Osteocyte (in vitro differentiated cells): Measurements from ENCODE around the gene CDCA4. TPM values are rescaled to one million over a fixed set of nuclear protein-coding genes. Genes with fewer than 3 reads are reported as not detected.

Source experiments
- DNase-seq: peaks from one replicate; pipeline ENCODE4 v3.0.0; 2021; ENCODE audit warnings: mixed read lengths; ENCODE audit not compliant: unreplicated experiment; ENCODE audit errors: extremely low spot score
- H3K27ac Mint-ChIP-seq: one replicate; pipeline ENCODE4 v1.8.0; 2021; ENCODE audit warnings: mild to moderate bottlenecking, mixed read lengths; ENCODE audit not compliant: unreplicated experiment
- H3K27me3 Mint-ChIP-seq: one replicate; pipeline ENCODE4 v1.8.0; 2021; ENCODE audit warnings: mixed read lengths; ENCODE audit not compliant: unreplicated experiment
- H3K36me3 Mint-ChIP-seq: one replicate; pipeline ENCODE4 v1.8.0; 2021; ENCODE audit warnings: mixed read lengths; ENCODE audit not compliant: unreplicated experiment
- H3K4me1 Mint-ChIP-seq: one replicate; pipeline ENCODE4 v1.8.0; 2021; ENCODE audit warnings: mixed read lengths; ENCODE audit not compliant: unreplicated experiment
- H3K4me3 Mint-ChIP-seq: one replicate; pipeline ENCODE4 v1.8.0; 2021; ENCODE audit warnings: mild to moderate bottlenecking, moderate library complexity, mixed read lengths; ENCODE audit not compliant: unreplicated experiment
- H3K9me3 Mint-ChIP-seq: one replicate; pipeline ENCODE4 v1.8.0; 2021; ENCODE audit warnings: mixed read lengths; ENCODE audit not compliant: unreplicated experiment
- total RNA-seq: library from RNA; stranded (reverse); gene quantifications from 2 replicates; pipeline ENCODE4 v1.2.1, GENCODE V29; 2021
- TF ChIP-seq, protein P1 (sequence below): fragments of 200-600 bp; sonication (generic); IDR thresholded peaks from 2 replicates; pipeline ENCODE4 v1.5.0; 2021; ENCODE audit warnings: antibody characterized with exemption, mild to moderate bottlenecking, moderate library complexity

CDCA4 gene
- total RNA-seq, 1 donor from 2014 or later = 14.6 TPM

DNA sequence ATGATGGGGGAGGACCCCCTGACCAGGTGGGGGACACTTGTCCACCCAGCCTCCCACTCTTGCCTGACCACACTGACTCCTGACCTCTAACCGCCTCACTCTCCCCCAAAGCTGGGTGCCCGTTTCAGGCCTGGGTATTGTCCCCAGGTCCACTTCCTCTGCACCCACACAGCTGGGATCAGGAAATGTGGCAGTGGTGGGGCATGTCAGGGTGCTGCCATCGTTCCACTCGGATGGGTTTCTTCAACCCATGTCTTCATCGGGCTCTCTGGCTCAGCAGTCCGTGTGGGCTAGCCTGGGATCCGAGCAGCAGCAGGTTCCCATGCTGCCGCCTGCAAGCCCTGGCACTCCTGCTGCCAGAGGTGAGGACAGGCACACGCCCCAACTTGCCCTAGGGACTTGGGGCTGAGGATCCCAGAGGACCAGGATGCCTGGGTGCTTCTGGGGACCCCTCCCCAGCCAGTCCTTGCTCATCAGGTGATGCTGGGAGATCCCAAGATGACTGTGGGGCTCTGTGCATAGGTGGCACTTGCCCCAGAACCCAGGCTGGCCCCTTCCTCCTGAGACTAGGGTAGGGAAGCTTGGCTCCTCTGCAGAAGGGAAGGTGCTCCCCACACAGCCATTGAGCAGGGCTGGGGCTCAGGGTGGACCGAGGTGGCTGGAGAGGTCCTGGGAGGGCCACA is 38.2 kb downstream of the CDCA4 start:
- DNase-seq = no peak
- Mint-ChIP-seq H3K27ac (no peak overlapping the region), H3K4me1 (peaks cover 17% of the 10 kb centered on the region), H3K4me3 (no peak overlapping the region), H3K27me3 (no peaks in the 10 kb centered on the region), H3K36me3 (no peaks in the 10 kb centered on the region), H3K9me3 (no peaks in the 10 kb centered on the region)
- TF ChIP-seq, protein P1, sequence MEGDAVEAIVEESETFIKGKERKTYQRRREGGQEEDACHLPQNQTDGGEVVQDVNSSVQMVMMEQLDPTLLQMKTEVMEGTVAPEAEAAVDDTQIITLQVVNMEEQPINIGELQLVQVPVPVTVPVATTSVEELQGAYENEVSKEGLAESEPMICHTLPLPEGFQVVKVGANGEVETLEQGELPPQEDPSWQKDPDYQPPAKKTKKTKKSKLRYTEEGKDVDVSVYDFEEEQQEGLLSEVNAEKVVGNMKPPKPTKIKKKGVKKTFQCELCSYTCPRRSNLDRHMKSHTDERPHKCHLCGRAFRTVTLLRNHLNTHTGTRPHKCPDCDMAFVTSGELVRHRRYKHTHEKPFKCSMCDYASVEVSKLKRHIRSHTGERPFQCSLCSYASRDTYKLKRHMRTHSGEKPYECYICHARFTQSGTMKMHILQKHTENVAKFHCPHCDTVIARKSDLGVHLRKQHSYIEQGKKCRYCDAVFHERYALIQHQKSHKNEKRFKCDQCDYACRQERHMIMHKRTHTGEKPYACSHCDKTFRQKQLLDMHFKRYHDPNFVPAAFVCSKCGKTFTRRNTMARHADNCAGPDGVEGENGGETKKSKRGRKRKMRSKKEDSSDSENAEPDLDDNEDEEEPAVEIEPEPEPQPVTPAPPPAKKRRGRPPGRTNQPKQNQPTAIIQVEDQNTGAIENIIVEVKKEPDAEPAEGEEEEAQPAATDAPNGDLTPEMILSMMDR = no peak

DNA sequence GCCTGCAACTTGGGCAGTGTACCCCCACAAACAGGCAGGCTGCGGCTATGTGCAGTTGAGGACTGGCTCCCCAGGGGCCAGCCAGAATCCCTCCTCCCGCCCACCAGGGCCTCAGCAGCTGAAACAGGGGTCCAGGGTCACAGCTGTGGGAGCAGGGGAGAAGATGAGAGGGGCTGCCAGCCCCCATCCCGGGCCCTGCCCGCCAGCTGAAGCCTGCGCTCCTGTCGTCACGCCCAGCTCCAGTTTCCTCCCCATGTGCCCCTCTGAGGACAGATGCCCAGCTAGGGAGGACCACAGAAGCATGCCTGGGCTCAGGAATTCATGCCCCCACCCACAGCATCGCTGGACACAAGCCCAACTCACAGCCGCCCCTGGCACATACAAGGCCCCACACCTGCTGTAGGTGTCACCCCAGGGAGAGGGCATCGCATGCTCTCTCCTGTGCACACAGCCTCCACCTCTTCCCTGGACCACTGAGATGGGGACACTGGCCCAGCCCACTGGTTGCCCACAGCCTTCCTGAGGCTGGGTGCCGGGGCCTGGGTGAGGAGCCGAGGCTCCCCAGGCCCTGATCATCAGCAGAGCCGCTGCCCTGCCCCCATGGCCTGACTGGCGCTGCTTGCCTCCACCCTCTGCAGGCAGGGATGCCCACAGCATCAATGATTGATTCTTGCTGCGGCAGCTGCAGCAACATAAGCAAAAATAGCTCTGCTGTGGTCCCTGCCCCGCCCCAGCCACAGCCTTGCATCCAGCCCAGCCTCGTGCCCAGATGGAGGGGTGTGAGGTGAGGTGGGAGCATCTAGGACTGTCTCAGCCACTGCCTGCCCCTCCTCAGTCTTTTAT is 39.0 kb downstream of the CDCA4 start:
- Mint-ChIP-seq H3K9me3 (no peaks in the 10 kb centered on the region), H3K4me3 (no peak overlapping the region), H3K27ac (no peak overlapping the region), H3K36me3 (no peaks in the 10 kb centered on the region), H3K4me1 (peaks cover 21% of the 10 kb centered on the region), H3K27me3 (no peaks in the 10 kb centered on the region)
- TF ChIP-seq, protein P1 = no peak
- peak; percentile 81 for DNase-seq

- H3K27me3 Mint-ChIP-seq = no peaks in the 10 kb centered on the region
- no peak overlapping the region for H3K27ac Mint-ChIP-seq
- H3K36me3 Mint-ChIP-seq = no peaks in the 10 kb centered on the region
- peaks cover 24% of the 10 kb centered on the region for H3K4me1 Mint-ChIP-seq
- no peaks in the 10 kb centered on the region for H3K9me3 Mint-ChIP-seq
- TF ChIP-seq, protein P1 = no peak
- DNase-seq = peak; percentile 80
- H3K4me3 Mint-ChIP-seq = no peak overlapping the region
Observed at GRCh38 chr14:104980611-104981531, 40.0 kb downstream of the CDCA4 start.

DNA sequence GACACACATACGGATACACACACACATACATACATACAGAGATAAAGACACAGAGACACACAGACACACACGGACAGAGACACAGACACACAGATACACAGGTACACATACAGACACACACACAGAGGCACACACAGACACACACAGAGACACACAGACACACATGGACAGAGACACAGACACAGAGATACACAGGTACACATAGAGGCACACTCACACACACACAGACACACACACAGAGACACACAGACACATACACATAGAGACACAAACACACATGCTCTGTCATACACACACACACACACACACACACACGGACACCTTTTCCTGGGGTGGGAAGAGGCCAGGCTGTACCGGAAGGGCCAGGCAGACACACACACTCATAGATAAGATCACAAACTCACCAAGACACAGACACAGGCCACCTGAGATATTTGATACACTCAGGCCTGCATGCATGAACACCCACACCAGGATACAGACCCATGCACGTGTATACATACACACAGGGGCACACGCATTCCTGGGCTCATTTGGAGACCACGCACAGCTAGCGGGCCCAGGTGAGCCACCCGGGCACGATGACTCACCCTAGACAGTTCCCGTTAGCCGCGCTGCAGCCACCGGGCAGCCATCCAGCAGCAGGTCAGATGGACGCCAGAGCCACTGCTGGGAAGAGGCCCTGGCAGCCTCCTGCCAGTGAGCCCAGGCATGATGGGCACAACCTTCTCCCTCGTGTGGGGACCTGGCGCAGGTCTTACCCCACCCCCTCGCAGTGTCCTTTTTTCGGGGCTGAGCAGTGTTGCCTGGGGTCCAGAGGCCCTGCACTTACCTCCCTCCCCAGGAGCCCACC is 40.9 kb downstream of the CDCA4 start:
- Mint-ChIP-seq H3K36me3 (no peaks in the 10 kb centered on the region), H3K4me3 (no peak overlapping the region), H3K27me3 (no peaks in the 10 kb centered on the region), H3K9me3 (no peaks in the 10 kb centered on the region), H3K4me1 (peaks cover 30% of the 10 kb centered on the region), H3K27ac (no peak overlapping the region)
- peak; percentile 80 for DNase-seq
- TF ChIP-seq, protein P1 = no peak
